Upper lobe of left lung (tissue), 6 donors: ENCODE measurements around the gene FOXR1. TPM values are rescaled to one million over a fixed set of nuclear protein-coding genes. Genes with fewer than 3 reads are reported as not detected.

Experiments used
- ATAC-seq, 2 donors: fragments of 200-7000 bp; cut with Tn5 transposase; one replicate each; pipeline ENCODE4 v1.9.1; 2022; ENCODE audit warnings: mild to moderate bottlenecking in 2 of 2, moderate library complexity in 2 of 2; ENCODE audit not compliant: low FRiP score in 2 of 2
- DNase-seq, 2 donors: peaks; one replicate each; pipeline ENCODE4 v3.0.0-alpha.2; 2019 to 2020
- H3K27ac ChIP-seq, 4 donors: fragments of 200-600 bp; sonication (generic); one replicate each; pipeline ENCODE4 v1.5.1; 2016 to 2019
- H3K27me3 ChIP-seq, 4 donors: fragments of 200-600 bp; sonication (generic); one replicate each; pipeline ENCODE4 v1.5.1; 2017 to 2019
- H3K36me3 ChIP-seq, 4 donors: fragments of 200-600 bp; sonication (generic); one replicate each; pipeline ENCODE4 v1.5.1; 2016 to 2019
- H3K4me1 ChIP-seq, 4 donors: fragments of 200-600 bp; sonication (generic); one replicate each; pipeline ENCODE4 v1.5.1; 2018 to 2019
- H3K4me3 ChIP-seq, 4 donors: fragments of 200-600 bp; sonication (generic); one replicate each; pipeline ENCODE4 v1.5.1; 2017 to 2019; ENCODE audit warnings: mild to moderate bottlenecking in 2 of 4, moderate library complexity in 1 of 4
- H3K9me3 ChIP-seq, 4 donors: fragments of 200-600 bp; sonication (generic); one replicate each; pipeline ENCODE4 v1.5.1; 2018 to 2019
- EP300 ChIP-seq, 4 donors: sonication (generic); formaldehyde crosslinking; IDR thresholded peaks; one replicate each; pipeline ENCODE4 v1.5.1; 2017; ENCODE audit warnings: antibody characterized with exemption in 4 of 4, control low read depth in 2 of 4
- POLR2A ChIP-seq, 4 donors: fragments of 450-650 bp; IDR thresholded peaks; one replicate each; pipeline ENCODE4 v1.5.1; 2016 to 2017; ENCODE audit warnings: antibody characterized with exemption in 4 of 4, mild to moderate bottlenecking in 2 of 4
- POLR2AphosphoS5 ChIP-seq, 2 donors: sonication (generic); formaldehyde crosslinking; IDR thresholded peaks; one replicate each; pipeline ENCODE4 v1.5.1; 2017; ENCODE audit warnings: antibody characterized with exemption in 2 of 2
- WGBS, 2 donors: methylation state at CpG; one replicate each; pipeline ENCODE4 v1.1.5; 2017 to 2018; 5-methylcytosine and 5-hydroxymethylcytosine counted together
- total RNA-seq, 6 donors: library from RNA; depleted of rRNA in 4 of 6; stranded (reverse); fragments of >200 nt in 4 of 6; gene quantifications; one replicate each; pipeline versions ENCODE4 v1.1.0 to v1.2.1, GENCODE V29; 2016 to 2021
- TF ChIP-seq, protein P1 (sequence below), 6 experiments: fragments of 450-650 bp in 4 of 6; fragments of 200-600 bp in 2 of 6; sonication (generic) in 2 of 6; IDR thresholded peaks; one replicate each; pipeline ENCODE4 v1.5.1; 2016 to 2019; ENCODE audit warnings: antibody characterized with exemption in 6 of 6
- donor health status: DM: no; HTN: no; CAD: no; lungs with moderate emphysema.
- donor health status: DM: no; HTN: yes; CAD: no; lungs with severe emphysema.

The FOXR1 gene
- total RNA-seq, 6 donors from 2014 or later = not detected

DNA sequence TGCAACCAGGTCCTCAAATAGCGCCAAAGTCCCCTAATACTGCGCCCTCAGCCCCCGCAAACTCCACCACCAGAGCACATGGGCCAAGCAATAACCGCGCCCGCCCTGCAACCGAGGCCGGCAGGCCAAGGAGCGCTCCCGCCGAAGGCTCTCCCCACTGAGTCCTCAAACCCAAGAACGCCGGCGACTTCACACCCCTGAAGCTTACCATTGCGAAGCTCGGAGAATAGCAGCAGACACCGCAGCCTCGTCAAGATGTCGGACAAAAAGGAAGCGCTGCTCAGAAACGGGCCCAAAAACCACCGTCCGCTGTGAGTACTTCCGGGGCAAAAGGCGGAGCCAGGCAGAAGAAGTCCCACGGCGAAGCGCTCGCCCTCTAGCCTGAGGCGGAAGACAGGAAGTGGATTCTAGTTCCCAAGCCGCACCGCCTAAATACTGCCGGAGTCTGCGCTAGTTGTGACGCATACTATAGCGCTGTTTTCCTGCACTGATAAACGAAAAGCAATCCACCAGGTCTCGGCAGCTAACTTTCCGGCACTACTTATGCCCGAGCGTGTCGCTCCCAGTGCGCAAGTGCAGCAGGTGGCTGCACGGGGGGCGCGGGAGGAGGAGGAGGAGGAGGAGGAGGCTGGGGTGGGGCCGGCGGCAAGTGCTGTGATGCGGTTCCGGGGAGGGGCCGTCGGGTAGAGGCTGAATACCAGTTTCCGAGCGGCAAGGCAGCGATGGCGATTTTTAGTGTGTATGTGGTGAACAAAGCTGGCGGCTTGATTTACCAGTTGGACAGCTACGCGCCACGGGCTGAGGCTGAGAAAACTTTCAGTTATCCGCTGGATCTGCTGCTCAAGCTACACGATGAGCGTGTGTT is 46.7 kb downstream of the FOXR1 start, which contains the start of the genes RPS25 and TRAPPC4:
RPS25 (minus strand) TSS at position 270 of the 865 bp plus-strand sequence; CDS start at position 211, 59 bp downstream.
TRAPPC4 (plus strand) TSS at position 693 of the 865 bp plus-strand sequence; CDS start at position 723, 30 bp downstream.
- ATAC-seq = peak; percentile 97 to 98
- WGBS, 2 donors = 0 to 1% methylated on average over 40 to 61 of the region's 63 CpGs
- TF ChIP-seq POLR2AphosphoS5 (IDR thresholded peaks at IDR 0.05) = peak; percentile 81 to 96
- peak in 3 of 4 donors; percentile 55 to 80 (median 62) for TF ChIP-seq POLR2A (IDR thresholded peaks at IDR 0.05)
- TF ChIP-seq, protein P1, sequence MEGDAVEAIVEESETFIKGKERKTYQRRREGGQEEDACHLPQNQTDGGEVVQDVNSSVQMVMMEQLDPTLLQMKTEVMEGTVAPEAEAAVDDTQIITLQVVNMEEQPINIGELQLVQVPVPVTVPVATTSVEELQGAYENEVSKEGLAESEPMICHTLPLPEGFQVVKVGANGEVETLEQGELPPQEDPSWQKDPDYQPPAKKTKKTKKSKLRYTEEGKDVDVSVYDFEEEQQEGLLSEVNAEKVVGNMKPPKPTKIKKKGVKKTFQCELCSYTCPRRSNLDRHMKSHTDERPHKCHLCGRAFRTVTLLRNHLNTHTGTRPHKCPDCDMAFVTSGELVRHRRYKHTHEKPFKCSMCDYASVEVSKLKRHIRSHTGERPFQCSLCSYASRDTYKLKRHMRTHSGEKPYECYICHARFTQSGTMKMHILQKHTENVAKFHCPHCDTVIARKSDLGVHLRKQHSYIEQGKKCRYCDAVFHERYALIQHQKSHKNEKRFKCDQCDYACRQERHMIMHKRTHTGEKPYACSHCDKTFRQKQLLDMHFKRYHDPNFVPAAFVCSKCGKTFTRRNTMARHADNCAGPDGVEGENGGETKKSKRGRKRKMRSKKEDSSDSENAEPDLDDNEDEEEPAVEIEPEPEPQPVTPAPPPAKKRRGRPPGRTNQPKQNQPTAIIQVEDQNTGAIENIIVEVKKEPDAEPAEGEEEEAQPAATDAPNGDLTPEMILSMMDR (IDR thresholded peaks at IDR 0.05) = no peak
- no peak for TF ChIP-seq EP300 (IDR thresholded peaks at IDR 0.05)
- H3K4me3 ChIP-seq = peak within 1 kb of the TSS; percentile 75 to 97 (median 82)
- peaks cover 39 to 42% (median 40%) of the 10 kb centered on the region in 4 donors for H3K4me1 ChIP-seq
- H3K36me3 ChIP-seq = peaks cover 21 to 61% (median 39%) of the 10 kb centered on the region in 4 donors
- peak within 1 kb of the TSS; percentile 93 to 100 (median 95) for H3K27ac ChIP-seq
- H3K9me3 ChIP-seq = no peaks in the 10 kb centered on the region
- DNase-seq = peak; percentile 95 to 97
- H3K27me3 ChIP-seq = no peaks in the 10 kb centered on the region

DNA sequence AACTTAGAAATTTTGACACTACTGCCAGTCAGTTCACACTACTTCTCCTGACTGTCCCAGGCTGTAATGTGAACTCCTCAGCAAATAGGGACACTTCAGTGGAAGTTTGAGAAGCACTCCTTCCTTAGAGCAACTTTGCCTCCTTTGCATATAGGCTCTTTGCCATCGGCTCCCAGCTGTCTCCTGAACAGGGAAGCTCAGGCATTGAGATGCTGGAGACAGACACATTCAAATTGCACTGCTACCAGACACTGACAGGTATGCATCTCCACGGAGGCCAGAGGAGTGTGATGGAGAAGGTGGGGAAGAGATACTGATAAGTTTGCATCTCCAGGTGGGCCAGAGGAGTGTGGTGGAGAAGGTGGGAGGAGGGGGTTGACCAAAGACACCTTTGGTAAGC is 48.4 kb downstream of the FOXR1 start:
- Histone ChIP-seq H3K27ac (peak overlapping the region in 3 of 4 donors; percentile 93 to 97 (median 93)), H3K27me3 (no peaks in the 10 kb centered on the region), H3K4me1 (peaks cover 39 to 47% (median 45%) of the 10 kb centered on the region in 4 donors), H3K36me3 (peaks cover 11 to 62% (median 31%) of the 10 kb centered on the region in 4 donors), H3K9me3 (no peaks in the 10 kb centered on the region), H3K4me3 (peak overlapping the region in 2 of 4 donors; percentile 84 to 97)
- no peak for DNase-seq
- no peak for ATAC-seq
- 35 to 58% methylated on average over 2 of the region's 2 CpGs for WGBS, 2 donors
- TF ChIP-seq, protein P1 (IDR thresholded peaks at IDR 0.05) = no peak
- TF ChIP-seq POLR2A (IDR thresholded peaks at IDR 0.05) (no peak), POLR2AphosphoS5 (IDR thresholded peaks at IDR 0.05) (no peak), EP300 (IDR thresholded peaks at IDR 0.05) (no peak)

DNA sequence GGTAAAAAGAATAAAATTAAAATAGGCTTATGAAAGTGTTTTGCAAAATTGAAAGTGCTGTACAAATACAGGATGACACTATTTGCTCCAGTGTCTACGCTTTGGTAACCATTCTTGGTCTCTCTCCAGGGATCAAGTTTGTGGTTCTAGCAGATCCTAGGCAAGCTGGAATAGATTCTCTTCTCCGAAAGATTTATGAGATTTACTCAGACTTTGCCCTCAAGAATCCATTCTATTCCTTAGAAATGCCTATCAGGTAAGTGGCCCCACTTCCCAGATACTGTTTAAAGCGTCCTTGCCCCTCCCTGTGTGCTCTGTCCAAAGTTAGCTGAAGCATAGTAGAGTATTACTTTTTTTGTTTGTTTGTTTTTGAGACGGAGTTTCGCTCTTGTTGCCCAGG is 50.1 kb downstream of the FOXR1 start:
- Histone ChIP-seq H3K4me3 (no peak overlapping the region), H3K9me3 (no peaks in the 10 kb centered on the region), H3K36me3 (peaks cover 5 to 61% (median 27%) of the 10 kb centered on the region in 4 donors), H3K4me1 (peaks cover 34 to 53% (median 37%) of the 10 kb centered on the region in 4 donors), H3K27ac (no peak overlapping the region), H3K27me3 (no peaks in the 10 kb centered on the region)
- TF ChIP-seq POLR2A (IDR thresholded peaks at IDR 0.05) (no peak), POLR2AphosphoS5 (IDR thresholded peaks at IDR 0.05) (no peak)
- DNase-seq (no peak), ATAC-seq (no peak)
- 87 to 90% methylated on average over 5 of the region's 5 CpGs for WGBS, 2 donors

DNA sequence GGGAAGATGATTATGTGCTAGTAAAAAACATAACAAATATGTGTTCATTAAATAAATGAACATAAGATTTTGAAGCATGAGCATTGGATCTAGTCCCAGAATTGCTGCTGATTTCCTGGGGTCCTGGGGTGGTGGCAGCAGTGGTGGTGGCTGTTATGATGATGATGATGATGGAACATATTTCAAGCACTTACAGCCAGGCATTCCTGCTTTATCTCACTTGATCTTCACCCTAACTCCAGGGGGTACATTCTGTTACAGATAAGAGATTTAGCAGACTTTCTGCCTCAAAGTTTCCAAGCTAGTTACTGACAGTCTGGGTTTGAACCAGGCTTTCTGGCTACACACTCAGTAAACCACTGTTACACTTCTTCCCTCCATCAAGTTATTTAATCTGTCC is 52.2 kb downstream of the FOXR1 start:
- Histone ChIP-seq H3K27me3 (no peaks in the 10 kb centered on the region), H3K9me3 (no peaks in the 10 kb centered on the region), H3K36me3 (peaks cover 5 to 66% (median 29%) of the 10 kb centered on the region in 4 donors), H3K4me1 (peaks cover 29 to 44% (median 32%) of the 10 kb centered on the region in 4 donors), H3K4me3 (no peak overlapping the region), H3K27ac (peak overlapping the region in 2 of 4 donors; percentile 29 to 70)
- ATAC-seq (no peak), DNase-seq (no peak)
- TF ChIP-seq POLR2A (IDR thresholded peaks at IDR 0.05) (no peak), EP300 (IDR thresholded peaks at IDR 0.05) (no peak), POLR2AphosphoS5 (IDR thresholded peaks at IDR 0.05) (no peak)
- TF ChIP-seq, protein P1 (IDR thresholded peaks at IDR 0.05) = no peak

DNA sequence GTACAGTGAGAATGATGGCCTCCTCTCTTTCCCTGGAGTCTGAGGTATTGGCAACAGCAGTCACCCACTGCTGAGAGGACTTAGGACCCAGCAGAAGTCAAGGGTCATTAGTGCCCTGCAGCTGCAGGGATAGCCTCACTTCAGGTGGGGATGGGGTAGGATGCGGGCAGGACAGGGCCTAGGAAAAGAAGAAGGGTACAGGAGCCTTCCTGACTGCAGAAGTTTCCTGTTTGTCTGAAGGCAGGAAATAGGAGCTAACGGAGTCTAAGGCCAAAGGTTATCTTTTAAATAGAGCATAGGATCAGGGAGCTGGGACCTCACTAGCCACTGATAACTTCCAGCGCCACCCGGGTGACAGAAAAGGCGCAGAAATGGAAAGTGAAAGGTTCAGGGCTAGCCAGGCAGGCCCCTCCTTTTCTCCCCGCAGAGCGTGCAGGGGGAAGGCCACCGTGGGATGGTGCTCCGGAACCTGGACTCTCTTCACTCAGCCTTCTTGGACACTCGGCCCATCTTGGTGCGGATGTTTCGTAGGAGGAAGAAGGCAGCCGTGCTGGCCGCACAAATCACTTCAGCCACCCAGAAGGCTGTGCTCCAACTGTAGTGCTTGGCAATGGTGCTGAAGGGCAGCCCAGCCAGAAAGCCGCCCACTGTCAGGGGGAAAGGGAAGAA is 53.0 kb downstream of the FOXR1 start:
- peaks cover 5 to 69% (median 29%) of the 10 kb centered on the region in 4 donors for H3K36me3 ChIP-seq
- ATAC-seq = no peak

More for the DNA sequence above, 53.0 kb downstream of the FOXR1 start:
- H3K4me1 ChIP-seq = peaks cover 32 to 48% (median 36%) of the 10 kb centered on the region in 4 donors
- H3K9me3 ChIP-seq = no peaks in the 10 kb centered on the region
- peak overlapping the region in 1 of 4 donors; percentile 18 for H3K4me3 ChIP-seq
- peak overlapping the region; percentile 35 to 75 (median 68) for H3K27ac ChIP-seq
- no peak for TF ChIP-seq POLR2A (IDR thresholded peaks at IDR 0.05)
- TF ChIP-seq EP300 (IDR thresholded peaks at IDR 0.05) = no peak
- TF ChIP-seq, protein P1 (IDR thresholded peaks at IDR 0.05) = no peak
- no peak for TF ChIP-seq POLR2AphosphoS5 (IDR thresholded peaks at IDR 0.05)
- no peak for DNase-seq
- no peaks in the 10 kb centered on the region for H3K27me3 ChIP-seq
- WGBS, 2 donors = 63 to 73% methylated on average over 15 of the region's 15 CpGs
